HG03432 (cell line): Measurements from ENCODE around the gene CD84.
"Not testable (repeated sequence)": the region's sequence is repeated elsewhere in the genome, so short reads cannot be mapped to it uniquely, and the experiment has no call there.

Experiments used
- ATAC-seq: cut with Tn5 transposase; IDR thresholded peaks from one replicate; pipeline ENCODE4 v1.9.1; 2021; ENCODE audit warnings: mild to moderate bottlenecking, moderate library complexity; ENCODE audit not compliant: unreplicated experiment

Gene CD84

DNA sequence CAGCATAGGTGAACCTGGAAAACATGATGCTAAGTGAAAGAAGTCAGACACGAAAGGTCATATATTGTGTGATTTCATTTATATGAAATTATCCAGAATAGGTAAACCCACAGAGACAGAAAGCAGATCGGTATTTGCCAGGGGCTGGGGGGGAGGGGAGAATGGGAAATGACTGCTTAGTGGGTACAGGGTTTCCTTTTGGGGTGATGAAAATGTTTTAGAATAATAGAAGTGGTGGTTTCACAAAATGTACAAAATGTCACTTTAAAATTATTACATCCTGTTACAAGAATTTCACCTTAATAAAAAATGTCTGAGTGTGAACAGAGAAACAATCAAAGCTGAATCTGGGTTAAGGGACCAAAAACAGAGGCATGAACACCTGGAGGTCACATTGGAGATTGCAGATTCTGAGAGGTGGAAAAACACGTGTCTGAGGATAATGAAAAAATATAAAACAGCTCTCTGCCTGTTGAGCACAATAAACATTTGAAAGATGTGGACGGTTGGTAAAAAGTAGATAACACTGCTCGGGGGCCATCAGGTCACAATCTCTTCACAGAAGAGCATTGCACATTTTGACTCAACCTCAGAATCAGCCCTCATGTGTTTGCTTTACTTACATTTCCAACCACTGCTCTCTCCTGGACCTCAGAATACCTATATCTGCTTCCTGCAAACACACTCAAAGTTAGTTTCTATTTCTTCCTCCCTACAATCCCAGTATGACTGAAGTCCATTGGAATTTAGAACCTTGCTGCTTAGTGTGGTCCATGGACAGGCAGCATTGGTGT lies 59.5 kb downstream of the CD84 start:
- ATAC-seq, result peak; percentile 55

DNA sequence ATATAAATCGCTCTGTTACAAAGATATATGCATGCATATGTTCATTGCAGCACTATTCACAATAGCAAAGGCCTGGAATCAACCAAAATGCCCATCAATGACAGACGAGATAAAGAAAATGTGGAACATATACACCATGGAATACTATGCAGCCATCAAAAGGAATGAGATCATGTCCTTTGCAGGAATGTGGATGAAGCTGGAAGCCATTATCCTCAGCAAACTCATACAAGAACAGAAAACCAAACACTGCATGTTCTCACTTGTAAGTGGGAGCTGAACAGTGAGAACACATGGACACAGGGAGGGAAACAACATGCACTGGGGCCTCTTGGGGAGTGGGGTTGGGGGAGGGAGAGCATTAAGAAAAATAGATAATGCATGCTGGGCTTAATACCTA lies 61.8 kb downstream of the CD84 start:
- not testable (repeated sequence) for ATAC-seq

DNA sequence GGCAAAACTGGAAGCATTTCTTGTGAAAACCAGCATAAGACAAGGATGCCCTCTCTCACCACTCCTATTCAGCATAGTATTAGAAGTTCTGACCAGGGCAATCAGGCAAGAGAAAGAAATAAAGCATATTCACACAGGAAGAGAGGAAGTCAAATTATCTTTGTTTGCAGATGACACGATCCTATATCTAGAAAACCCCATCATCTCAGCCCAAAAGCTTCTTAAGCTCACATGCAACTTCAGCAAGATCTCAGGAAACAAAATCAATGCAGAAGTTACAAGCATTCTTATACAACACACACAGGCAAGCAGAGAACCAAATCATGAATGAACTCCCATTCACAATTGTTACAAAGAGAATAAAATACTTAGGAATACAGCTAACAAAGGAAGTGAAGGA lies 63.4 kb downstream of the CD84 start:
- not testable (repeated sequence) for ATAC-seq

DNA sequence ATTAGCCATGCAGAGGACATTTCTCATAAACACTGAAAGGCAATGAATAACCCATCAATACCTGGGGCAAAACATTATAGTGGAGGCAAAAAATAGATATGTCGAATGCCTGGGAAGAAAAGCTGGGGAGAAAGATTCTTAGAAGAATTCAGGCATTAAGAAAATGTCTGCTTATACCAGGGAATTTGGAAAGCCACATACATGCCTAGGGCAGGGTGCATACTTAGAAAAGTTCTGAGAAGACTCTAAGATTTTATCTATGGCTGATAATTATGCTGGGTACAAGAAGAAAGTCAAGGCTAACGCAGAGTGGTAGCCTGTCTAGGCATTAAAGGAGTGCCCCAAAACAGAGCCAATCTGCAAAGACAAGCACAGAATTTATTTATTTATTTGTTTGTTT lies 74.6 kb downstream of the CD84 start:
- ATAC-seq, result no peak

DNA sequence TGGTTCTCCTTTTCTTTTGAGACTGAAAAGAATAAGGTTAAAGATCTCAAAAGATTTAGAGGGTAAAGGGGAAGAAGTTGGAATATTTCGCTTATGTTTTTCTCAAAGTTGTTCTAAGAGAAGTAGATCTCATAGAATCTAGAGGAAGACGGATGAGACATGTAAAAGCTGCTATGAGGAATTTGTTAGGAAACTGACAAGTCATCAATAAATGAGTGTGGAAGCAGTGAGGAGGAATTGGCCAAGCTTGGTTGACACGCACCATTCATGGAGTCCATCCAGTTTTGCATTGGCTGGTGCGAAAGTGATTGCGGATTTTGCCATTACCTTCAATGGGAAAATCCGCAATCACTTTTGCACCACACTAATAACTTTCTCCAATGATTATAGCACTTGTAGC lies 76.2 kb downstream of the CD84 start:
- no peak for ATAC-seq

DNA sequence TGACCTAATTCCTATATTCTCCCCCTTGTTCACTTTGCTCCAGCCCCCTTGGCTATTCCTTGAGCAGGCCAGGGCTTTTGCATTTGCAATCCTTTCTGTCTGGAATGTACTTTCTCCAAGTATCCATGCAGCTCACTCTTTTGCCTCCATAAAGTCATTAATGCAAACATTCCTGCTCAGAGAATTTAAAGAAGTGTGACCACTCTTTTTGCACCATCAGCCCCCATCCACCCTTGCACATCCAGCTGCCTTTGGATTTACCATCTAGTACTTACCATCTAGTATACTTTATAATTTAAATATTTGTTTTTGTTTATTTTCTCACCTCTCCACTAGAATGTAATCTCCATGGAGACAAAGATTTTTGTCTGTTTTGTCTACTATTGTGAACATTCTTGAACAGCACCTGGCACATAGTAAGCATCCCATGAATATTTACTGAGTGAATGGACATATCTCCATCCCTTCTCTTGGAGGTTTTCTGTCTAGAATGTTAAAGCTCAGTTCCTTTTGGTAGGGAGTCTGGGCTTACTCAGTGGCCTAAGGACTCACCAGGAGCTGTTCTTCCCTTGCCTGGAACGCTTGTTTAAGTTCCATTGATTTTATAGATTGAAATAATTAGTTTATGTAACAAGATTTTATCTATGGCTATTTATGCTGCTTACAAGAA lies 78.8 kb downstream of the CD84 start:
- ATAC-seq, result no peak

DNA sequence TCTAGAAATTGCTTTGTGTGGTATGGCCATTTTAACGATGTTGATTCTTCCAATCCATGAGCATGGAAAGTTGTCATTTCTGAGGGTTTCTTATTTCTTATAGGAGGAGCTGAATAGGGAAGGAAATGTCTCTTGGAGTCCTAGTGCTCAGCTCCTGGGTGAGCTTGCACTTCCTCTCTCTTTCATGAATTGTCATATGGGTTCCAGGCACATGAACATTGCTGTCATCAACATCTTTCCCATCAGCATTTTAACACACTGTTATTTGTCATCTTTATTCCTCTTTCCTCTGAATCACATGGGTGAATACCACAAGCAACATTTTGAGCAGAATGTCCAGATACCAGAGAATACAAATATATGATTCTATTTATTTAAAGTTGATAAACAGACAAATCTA lies 79.7 kb downstream of the CD84 start:
- ATAC-seq, result no peak

DNA sequence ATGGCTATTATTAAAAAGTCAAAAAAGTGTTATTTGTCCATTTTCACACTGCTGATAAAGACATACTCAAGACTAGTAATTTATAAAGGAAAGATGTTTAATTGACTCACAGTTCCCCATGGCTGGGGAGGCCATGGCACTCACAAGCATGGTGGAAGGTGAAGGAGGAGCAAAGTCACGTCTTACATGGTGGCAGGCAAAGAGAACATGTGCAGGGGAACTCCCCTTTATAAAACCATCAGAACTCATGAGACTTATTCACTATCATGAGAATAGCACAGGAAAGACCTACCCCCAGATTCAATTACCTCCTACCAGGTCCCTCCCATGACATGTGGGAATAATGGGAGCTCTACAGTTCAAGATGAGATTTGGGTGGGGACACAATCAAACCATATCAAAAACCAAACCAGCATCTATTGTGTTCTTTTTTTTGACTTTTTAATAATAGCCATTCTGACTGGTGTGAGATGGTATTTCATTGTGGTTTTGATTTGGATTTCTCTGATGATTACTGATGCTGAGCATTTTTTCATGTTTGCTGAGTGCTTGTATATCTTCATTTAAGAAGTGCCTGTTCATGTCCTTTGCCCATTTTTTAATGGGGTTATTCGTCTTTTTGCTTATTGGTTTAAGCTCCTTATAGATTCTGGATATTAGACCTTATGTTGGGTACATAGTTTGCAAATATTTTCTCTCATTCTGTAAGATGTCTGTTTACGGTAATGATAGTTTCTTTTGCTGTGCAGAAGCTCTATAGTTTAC lies 80.8 kb downstream of the CD84 start:
- ATAC-seq, result not testable (repeated sequence)

DNA sequence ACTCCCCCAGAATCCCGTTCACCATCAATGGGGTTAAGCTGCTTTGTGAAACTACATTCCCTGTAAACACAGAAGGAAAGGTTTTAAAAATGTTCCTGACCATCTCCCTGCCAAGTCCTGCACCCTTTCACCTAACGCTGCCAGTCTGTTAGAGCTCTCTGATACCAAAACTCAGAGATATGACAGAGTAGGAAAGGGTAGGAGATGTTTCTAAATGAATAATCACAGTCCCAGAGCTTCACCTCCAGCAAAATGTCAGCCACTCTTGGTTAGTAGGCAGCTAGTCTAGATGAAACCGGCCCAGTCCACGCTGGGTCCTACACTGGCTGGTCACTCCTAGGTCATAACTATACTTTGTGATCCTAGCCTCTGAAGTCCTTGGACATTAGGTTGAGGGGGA lies 83.0 kb downstream of the CD84 start:
- no peak for ATAC-seq

DNA sequence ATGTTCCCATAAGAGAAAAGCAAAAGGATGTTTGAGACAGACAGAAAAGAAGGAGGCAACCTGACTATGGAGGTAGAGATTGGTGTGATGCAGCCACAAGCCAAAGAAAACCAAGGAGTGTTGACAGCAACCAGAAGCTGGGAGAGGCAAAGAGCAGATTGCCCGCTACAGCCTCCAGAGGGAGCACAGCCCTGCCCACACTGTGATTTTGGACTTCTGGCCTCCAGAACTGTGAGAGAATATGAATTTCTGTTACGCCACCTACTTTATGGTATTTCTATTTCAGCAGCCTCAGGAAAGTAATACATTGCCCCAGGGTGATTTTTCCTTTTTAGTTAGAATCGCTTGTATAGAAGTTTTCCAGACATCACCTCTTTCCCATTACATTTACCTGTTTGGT lies 84.7 kb downstream of the CD84 start:
- no peak for ATAC-seq

DNA sequence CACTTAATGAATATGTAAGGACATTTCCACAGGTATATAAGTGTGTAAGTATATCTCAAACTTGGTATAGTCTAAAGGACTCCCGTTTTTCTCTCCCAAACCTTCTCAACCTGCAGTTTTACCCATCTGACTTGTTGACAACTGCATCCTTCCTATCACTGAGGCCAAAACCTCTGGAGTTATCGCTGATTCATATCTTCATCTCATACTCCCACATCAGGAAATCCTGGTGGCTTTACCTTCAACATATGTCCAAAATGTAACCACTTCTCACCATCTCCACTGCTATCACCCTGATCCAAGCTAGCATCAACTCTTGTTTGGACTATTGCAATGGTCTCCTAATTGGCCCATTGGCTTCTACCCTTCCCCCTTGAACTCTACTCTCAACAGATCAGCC lies 86.7 kb downstream of the CD84 start:
- no peak for ATAC-seq

DNA sequence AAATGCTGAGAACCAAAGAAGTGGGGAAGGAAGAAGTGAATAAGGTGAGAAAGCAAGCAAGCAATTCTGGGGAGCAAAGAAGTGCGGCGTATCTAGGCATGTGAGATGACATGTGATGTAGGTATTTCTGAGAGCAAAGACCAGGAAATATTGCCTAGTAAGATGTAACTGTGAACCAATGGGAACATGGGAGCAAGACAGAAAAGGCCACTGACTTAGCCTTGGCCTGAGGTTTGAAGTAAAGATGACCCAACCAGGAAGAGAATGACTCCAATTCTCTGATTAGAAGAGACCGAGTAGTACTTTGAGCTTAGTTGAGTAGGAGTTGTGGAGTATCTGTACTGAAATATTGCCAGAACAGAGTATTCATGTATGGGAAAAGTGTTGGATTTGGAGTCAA lies 87.3 kb downstream of the CD84 start:
- no peak for ATAC-seq
